Measurements from ENCODE around the gene NUBPL.

NUBPL gene

GRCh38 chr14:31827325-31827724, 266.1 kb downstream of the NUBPL start:
- TF ChIP-seq, protein P1, sequence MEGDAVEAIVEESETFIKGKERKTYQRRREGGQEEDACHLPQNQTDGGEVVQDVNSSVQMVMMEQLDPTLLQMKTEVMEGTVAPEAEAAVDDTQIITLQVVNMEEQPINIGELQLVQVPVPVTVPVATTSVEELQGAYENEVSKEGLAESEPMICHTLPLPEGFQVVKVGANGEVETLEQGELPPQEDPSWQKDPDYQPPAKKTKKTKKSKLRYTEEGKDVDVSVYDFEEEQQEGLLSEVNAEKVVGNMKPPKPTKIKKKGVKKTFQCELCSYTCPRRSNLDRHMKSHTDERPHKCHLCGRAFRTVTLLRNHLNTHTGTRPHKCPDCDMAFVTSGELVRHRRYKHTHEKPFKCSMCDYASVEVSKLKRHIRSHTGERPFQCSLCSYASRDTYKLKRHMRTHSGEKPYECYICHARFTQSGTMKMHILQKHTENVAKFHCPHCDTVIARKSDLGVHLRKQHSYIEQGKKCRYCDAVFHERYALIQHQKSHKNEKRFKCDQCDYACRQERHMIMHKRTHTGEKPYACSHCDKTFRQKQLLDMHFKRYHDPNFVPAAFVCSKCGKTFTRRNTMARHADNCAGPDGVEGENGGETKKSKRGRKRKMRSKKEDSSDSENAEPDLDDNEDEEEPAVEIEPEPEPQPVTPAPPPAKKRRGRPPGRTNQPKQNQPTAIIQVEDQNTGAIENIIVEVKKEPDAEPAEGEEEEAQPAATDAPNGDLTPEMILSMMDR (conservative IDR thresholded peaks at IDR 0.05; ENCODE audit: low read depth, low read length), result no peak
- H3K4me3 ChIP-seq (ENCODE audit: low read length), result no peak overlapping the region
- DNase-seq (ENCODE audit: low read depth), result no peak

GRCh38 chr14:31828946-31829868, 268.0 kb downstream of the NUBPL start:
- H3K4me3 ChIP-seq (ENCODE audit: low read length), result no peak overlapping the region
- TF ChIP-seq, protein P1 (conservative IDR thresholded peaks at IDR 0.05; ENCODE audit: low read depth, low read length), result no peak
- DNase-seq (ENCODE audit: low read depth), result no peak

DNA sequence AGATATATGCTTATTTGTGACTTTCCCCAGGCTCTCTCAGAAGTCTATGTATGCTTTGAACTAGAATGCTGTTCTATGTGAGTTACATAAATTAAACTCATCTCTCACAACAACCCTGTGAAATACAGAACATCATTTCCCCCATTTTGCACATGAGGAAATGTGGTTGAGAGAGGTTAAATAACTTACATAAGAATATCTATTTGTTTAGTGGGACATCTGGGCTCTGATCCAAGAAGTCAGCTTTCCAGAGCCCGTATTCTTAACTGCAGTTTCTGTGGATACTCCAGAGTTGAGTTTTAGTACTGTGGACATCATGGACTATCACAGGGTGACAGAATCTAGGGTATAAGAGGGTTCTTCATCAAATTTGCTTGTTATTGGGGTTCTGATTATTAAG, 273.4 kb downstream of the NUBPL start:
- H3K4me3 ChIP-seq (ENCODE audit: low read length), result no peak overlapping the region
- TF ChIP-seq, protein P1 (conservative IDR thresholded peaks at IDR 0.05; ENCODE audit: low read depth, low read length), result no peak
- DNase-seq (ENCODE audit: low read depth), result no peak

- DNase-seq (ENCODE audit: low read depth), result no peak
- H3K4me3 ChIP-seq (ENCODE audit: low read length), result no peak overlapping the region
Measured at GRCh38 chr14:31835049-31835448, 273.8 kb downstream of the NUBPL start.

GRCh38 chr14:31837031-31837430, 275.8 kb downstream of the NUBPL start:
- DNase-seq (ENCODE audit: low read depth), result no peak
- TF ChIP-seq, protein P1 (conservative IDR thresholded peaks at IDR 0.05; ENCODE audit: low read depth, low read length), result no peak
- no peak overlapping the region for H3K4me3 ChIP-seq (ENCODE audit: low read length)

More at GRCh38 chr14:31835049-31835448, 273.8 kb downstream of the NUBPL start:
- TF ChIP-seq, protein P1 (conservative IDR thresholded peaks at IDR 0.05; ENCODE audit: low read depth, low read length), result no peak

- no peak overlapping the region for H3K4me3 ChIP-seq (ENCODE audit: low read length)
- TF ChIP-seq, protein P1 (conservative IDR thresholded peaks at IDR 0.05; ENCODE audit: low read depth, low read length), result no peak
- no peak for DNase-seq (ENCODE audit: low read depth)
Measured at GRCh38 chr14:31842899-31843298, 281.7 kb downstream of the NUBPL start.
